ENCODE measurements around the gene DNTTIP2. TPM values are rescaled to one million over a fixed set of nuclear protein-coding genes. Genes with fewer than 3 reads are reported as not detected.

The DNTTIP2 gene
- total RNA-seq, 1 experiment from 2014 or later: 101 TPM

GRCh38 chr1:93865253-93865652 is 13.8 kb downstream of the DNTTIP2 start:
- Histone ChIP-seq H4K91ac (ENCODE audit: insufficient read length, low read depth, low read length) (no peak overlapping the region), H2BK12ac (ENCODE audit: insufficient read length, low read depth, low read length) (no peak overlapping the region), H3K4me1 (ENCODE audit: insufficient read depth, low read length) (no peaks in the 10 kb centered on the region), H4K5ac (ENCODE audit: insufficient read length, low read depth, low read length) (no peak overlapping the region), H3K27me3 (ENCODE audit: insufficient read depth, low read length) (no peaks in the 10 kb centered on the region), H2BK5ac (ENCODE audit: insufficient read length, low read length) (no peak overlapping the region), H4K8ac (replicated peaks; ENCODE audit: insufficient read length, low read depth, low read length) (no peak overlapping the region), H3K56ac (ENCODE audit: insufficient read length, low read depth, low read length) (no peak overlapping the region), H3K79me2 (ENCODE audit: insufficient read depth, low read length) (no peaks in the 10 kb centered on the region), H2AFZ (ENCODE audit: low read length) (no peak overlapping the region), H3K9me3 (ENCODE audit: control insufficient read depth, low read depth, low read length) (no peaks in the 10 kb centered on the region), H2BK15ac (ENCODE audit: low read depth, low read length) (no peak overlapping the region), H3K79me1 (ENCODE audit: insufficient read depth, low read depth, low read length, poor library complexity, severe bottlenecking) (no peaks in the 10 kb centered on the region), H2AK5ac (ENCODE audit: insufficient read length, low read length) (no peak overlapping the region), H4K20me1 (ENCODE audit: control insufficient read depth, insufficient read depth, insufficient read length) (no peaks in the 10 kb centered on the region), H3K27ac (ENCODE audit: insufficient read length, low read depth, low read length) (no peak overlapping the region), H3K14ac (ENCODE audit: insufficient read depth, low read length) (no peak overlapping the region), H3K9ac (ENCODE audit: extremely low read depth, insufficient read length, low read length) (no peak overlapping the region), H2BK120ac (ENCODE audit: low read depth, low read length, poor library complexity, severe bottlenecking) (no peak overlapping the region), H3K18ac (ENCODE audit: insufficient read length, low read depth, low read length) (no peak overlapping the region), H3T11ph (ENCODE audit: low read length) (no peak overlapping the region), H3K23ac (ENCODE audit: insufficient read length, low read depth, low read length) (no peak overlapping the region), H3K4ac (ENCODE audit: low read depth, low read length) (no peak overlapping the region), H3K23me2 (ENCODE audit: insufficient read length, low read depth, low read length, poor library complexity, severe bottlenecking) (no peaks in the 10 kb centered on the region), H3K4me2 (ENCODE audit: insufficient read depth, insufficient read length, low read length) (no peak overlapping the region), H2BK20ac (ENCODE audit: low read depth, low read length, poor library complexity, severe bottlenecking) (no peak overlapping the region)
- no peak for TF ChIP-seq CTCF (conservative IDR thresholded peaks at IDR 0.05)
- no peaks in the 10 kb centered on the region for H3K4me1 Mint-ChIP-seq
- no peak overlapping the region for H3K27ac Mint-ChIP-seq
- peaks cover 14 to 25% (median 24%) of the 10 kb centered on the region in 3 experiments; a peak in 6 of 7 replicates for H3K36me3 Mint-ChIP-seq (ENCODE audit: insufficient read depth in 1 of 3, low read depth in 3 of 3)
- no peak overlapping the region for H3K4me3 Mint-ChIP-seq
- WGBS (ENCODE audit: extremely low coverage, insufficient read length, low lambda C conversion rate): no CpG with 5 or more reads among the region's 5 CpGs
- no peak for DNase-seq
- H3K27me3 Mint-ChIP-seq (ENCODE audit: low read depth): no peaks in the 10 kb centered on the region; the same call in 1 of the 2 replicates
- no peaks in the 10 kb centered on the region for H3K9me3 Mint-ChIP-seq

Measured in H9 (cell line).